BLaER1 (cell line): ENCODE measurements around the gene HOXB3.

ENCODE experiments used
- H3K27ac ChIP-seq: shearing (Covaris generic); formaldehyde crosslinking; 2 replicates; pipeline ENCODE4 v1.8.1; 2022
- H3K27me3 ChIP-seq: shearing (Covaris generic); formaldehyde crosslinking; 2 replicates; pipeline ENCODE4 v1.8.1; 2022
- H3K36me3 ChIP-seq: shearing (Covaris generic); formaldehyde crosslinking; 2 replicates; pipeline ENCODE4 v1.8.1; 2022
- H3K4me1 ChIP-seq: shearing (Covaris generic); formaldehyde crosslinking; 2 replicates; pipeline ENCODE4 v1.8.1; 2022
- H3K4me2 ChIP-seq: shearing (Covaris generic); formaldehyde crosslinking; 2 replicates; pipeline ENCODE4 v1.8.1; 2022
- H3K4me3 ChIP-seq: shearing (Covaris generic); formaldehyde crosslinking; 2 replicates; pipeline ENCODE4 v1.8.1; 2022
- H3K9ac ChIP-seq: shearing (Covaris generic); formaldehyde crosslinking; 2 replicates; pipeline ENCODE4 v1.8.1; 2022
- H3K9me3 ChIP-seq: shearing (Covaris generic); formaldehyde crosslinking; 2 replicates; pipeline ENCODE4 v1.8.1; 2022
- H4K20me1 ChIP-seq: shearing (Covaris generic); formaldehyde crosslinking; 2 replicates; pipeline ENCODE4 v1.8.1; 2022
- Cebpa-rat ChIP-seq: shearing (Covaris generic); IDR thresholded peaks from 2 replicates; pipeline ENCODE4 v1.8.1; 2022

HOXB3 gene

GRCh38 chr17:48569674-48570324 is 20.2 kb downstream of the HOXB3 start:
- no peaks in the 10 kb centered on the region for H3K36me3 ChIP-seq
- no peak overlapping the region for H3K4me3 ChIP-seq
- H3K27me3 ChIP-seq, result peaks cover 100% of the 10 kb centered on the region
- peaks cover 98% of the 10 kb centered on the region for H4K20me1 ChIP-seq
- no peaks in the 10 kb centered on the region for H3K4me1 ChIP-seq
- H3K9ac ChIP-seq, result no peak overlapping the region
- no peak for TF ChIP-seq Cebpa-rat
- H3K9me3 ChIP-seq, result no peaks in the 10 kb centered on the region
- H3K27ac ChIP-seq, result no peak overlapping the region
- H3K4me2 ChIP-seq, result no peak overlapping the region

GRCh38 chr17:48569240-48569582 is 20.8 kb downstream of the HOXB3 start:
- no peaks in the 10 kb centered on the region for H3K4me1 ChIP-seq
- H3K9me3 ChIP-seq, result no peaks in the 10 kb centered on the region
- peaks cover 96% of the 10 kb centered on the region for H4K20me1 ChIP-seq
- no peaks in the 10 kb centered on the region for H3K36me3 ChIP-seq
- H3K27ac ChIP-seq, result no peak overlapping the region
- no peak overlapping the region for H3K4me3 ChIP-seq
- H3K4me2 ChIP-seq, result no peak overlapping the region
- no peak overlapping the region for H3K9ac ChIP-seq
- no peak for TF ChIP-seq Cebpa-rat
- peaks cover 99% of the 10 kb centered on the region for H3K27me3 ChIP-seq

GRCh38 chr17:48568499-48569239 is 21.4 kb downstream of the HOXB3 start:
- TF ChIP-seq Cebpa-rat, result no peak
- Histone ChIP-seq H3K9me3 (no peaks in the 10 kb centered on the region), H3K4me1 (no peaks in the 10 kb centered on the region), H3K36me3 (no peaks in the 10 kb centered on the region), H3K4me3 (no peak overlapping the region), H3K27me3 (peaks cover 99% of the 10 kb centered on the region), H3K9ac (no peak overlapping the region), H3K27ac (no peak overlapping the region), H4K20me1 (peaks cover 91% of the 10 kb centered on the region), H3K4me2 (no peak overlapping the region)

GRCh38 chr17:48567646-48568354 is 22.2 kb downstream of the HOXB3 start:
- H3K36me3 ChIP-seq, result no peaks in the 10 kb centered on the region
- H3K4me2 ChIP-seq, result no peak overlapping the region
- H3K27ac ChIP-seq, result no peak overlapping the region
- no peak for TF ChIP-seq Cebpa-rat
- no peaks in the 10 kb centered on the region for H3K9me3 ChIP-seq
- no peak overlapping the region for H3K4me3 ChIP-seq
- peaks cover 99% of the 10 kb centered on the region for H3K27me3 ChIP-seq
- no peaks in the 10 kb centered on the region for H3K4me1 ChIP-seq
- H4K20me1 ChIP-seq, result peaks cover 91% of the 10 kb centered on the region
- no peak overlapping the region for H3K9ac ChIP-seq

DNA sequence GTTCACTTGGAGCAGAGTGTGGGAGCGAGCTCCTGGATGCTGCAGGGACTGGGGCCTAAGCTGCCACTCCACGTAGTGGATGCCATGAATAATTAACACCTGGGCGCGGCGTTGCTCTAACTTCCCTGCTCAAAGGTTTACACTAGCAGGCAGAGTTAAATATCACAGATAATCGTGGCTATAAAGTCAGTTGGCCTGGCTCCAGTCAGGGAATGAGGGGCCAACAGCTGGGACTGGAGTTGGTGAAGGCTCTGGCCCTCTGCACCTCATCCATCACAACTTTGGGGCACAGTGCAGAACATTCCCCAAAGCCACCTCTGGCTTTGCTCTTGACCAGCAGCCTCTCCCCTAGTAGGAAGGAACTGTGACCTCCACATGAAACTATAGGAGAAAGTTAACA is 22.8 kb downstream of the HOXB3 start:
- H4K20me1 ChIP-seq, result peaks cover 88% of the 10 kb centered on the region
- no peaks in the 10 kb centered on the region for H3K9me3 ChIP-seq
- no peaks in the 10 kb centered on the region for H3K36me3 ChIP-seq
- peaks cover 99% of the 10 kb centered on the region for H3K27me3 ChIP-seq
- no peak overlapping the region for H3K4me2 ChIP-seq
- H3K27ac ChIP-seq, result no peak overlapping the region
- H3K9ac ChIP-seq, result no peak overlapping the region
- H3K4me3 ChIP-seq, result no peak overlapping the region
- no peak for TF ChIP-seq Cebpa-rat
- no peaks in the 10 kb centered on the region for H3K4me1 ChIP-seq

GRCh38 chr17:48566717-48567116 is 23.3 kb downstream of the HOXB3 start:
- no peak overlapping the region for H3K4me3 ChIP-seq
- H3K27me3 ChIP-seq, result peaks cover 99% of the 10 kb centered on the region
- H3K4me2 ChIP-seq, result no peak overlapping the region
- no peaks in the 10 kb centered on the region for H3K9me3 ChIP-seq
- H3K36me3 ChIP-seq, result no peaks in the 10 kb centered on the region
- no peak overlapping the region for H3K27ac ChIP-seq
- TF ChIP-seq Cebpa-rat, result no peak
- no peaks in the 10 kb centered on the region for H3K4me1 ChIP-seq
- H3K9ac ChIP-seq, result no peak overlapping the region
- H4K20me1 ChIP-seq, result peaks cover 83% of the 10 kb centered on the region

DNA sequence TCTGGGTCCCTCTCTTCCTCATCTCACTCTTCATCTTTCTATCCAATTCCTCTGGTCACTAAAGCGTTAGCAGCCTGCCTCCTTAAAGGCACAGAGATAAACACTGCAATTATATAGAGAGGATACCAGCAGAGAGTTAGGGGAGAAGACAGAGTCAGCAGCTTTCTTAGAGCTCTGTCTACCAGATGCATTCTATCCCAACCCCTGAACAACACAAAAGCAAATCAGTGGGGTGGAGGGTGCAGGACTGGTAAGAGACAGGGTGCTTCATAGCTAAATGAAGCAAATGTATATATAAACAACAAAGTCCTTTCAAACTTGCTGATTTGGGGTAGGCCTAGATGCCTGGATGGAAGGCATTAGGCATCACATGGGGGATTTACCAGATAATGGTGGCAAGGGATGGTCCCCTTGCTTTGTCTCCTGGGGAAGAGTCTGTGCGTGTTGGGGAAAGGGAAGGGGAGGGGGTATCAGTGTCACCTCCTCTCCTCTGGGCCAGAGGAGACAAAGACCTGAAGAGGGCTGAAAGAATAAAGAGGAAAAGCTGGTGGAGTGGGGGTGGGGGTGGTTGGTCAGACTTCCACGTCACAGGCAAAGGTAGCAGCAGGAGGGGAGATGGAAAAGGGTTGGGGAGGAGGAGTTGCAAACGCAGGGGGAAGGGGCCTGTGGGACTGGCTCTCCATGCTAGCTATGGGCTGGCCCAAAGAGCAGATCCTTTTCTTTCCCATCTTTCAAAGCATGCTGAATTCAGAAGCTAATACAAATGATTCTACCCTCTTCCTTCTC is 23.9 kb downstream of the HOXB3 start:
- no peaks in the 10 kb centered on the region for H3K4me1 ChIP-seq
- no peak for TF ChIP-seq Cebpa-rat

GRCh38 chr17:48565022-48565554 is 25.0 kb downstream of the HOXB3 start:
- Histone ChIP-seq H3K4me1 (no peaks in the 10 kb centered on the region), H3K27ac (no peak overlapping the region), H3K9me3 (no peaks in the 10 kb centered on the region), H3K9ac (no peak overlapping the region), H4K20me1 (peaks cover 74% of the 10 kb centered on the region), H3K4me3 (no peak overlapping the region), H3K36me3 (no peaks in the 10 kb centered on the region), H3K27me3 (peaks cover 99% of the 10 kb centered on the region), H3K4me2 (no peak overlapping the region)
- no peak for TF ChIP-seq Cebpa-rat

More for the DNA sequence above, 23.9 kb downstream of the HOXB3 start:
- Histone ChIP-seq H4K20me1 (peaks cover 77% of the 10 kb centered on the region), H3K27me3 (peaks cover 99% of the 10 kb centered on the region), H3K4me3 (no peak overlapping the region), H3K9me3 (no peaks in the 10 kb centered on the region), H3K9ac (no peak overlapping the region), H3K4me2 (no peak overlapping the region), H3K27ac (no peak overlapping the region), H3K36me3 (no peaks in the 10 kb centered on the region)

DNA sequence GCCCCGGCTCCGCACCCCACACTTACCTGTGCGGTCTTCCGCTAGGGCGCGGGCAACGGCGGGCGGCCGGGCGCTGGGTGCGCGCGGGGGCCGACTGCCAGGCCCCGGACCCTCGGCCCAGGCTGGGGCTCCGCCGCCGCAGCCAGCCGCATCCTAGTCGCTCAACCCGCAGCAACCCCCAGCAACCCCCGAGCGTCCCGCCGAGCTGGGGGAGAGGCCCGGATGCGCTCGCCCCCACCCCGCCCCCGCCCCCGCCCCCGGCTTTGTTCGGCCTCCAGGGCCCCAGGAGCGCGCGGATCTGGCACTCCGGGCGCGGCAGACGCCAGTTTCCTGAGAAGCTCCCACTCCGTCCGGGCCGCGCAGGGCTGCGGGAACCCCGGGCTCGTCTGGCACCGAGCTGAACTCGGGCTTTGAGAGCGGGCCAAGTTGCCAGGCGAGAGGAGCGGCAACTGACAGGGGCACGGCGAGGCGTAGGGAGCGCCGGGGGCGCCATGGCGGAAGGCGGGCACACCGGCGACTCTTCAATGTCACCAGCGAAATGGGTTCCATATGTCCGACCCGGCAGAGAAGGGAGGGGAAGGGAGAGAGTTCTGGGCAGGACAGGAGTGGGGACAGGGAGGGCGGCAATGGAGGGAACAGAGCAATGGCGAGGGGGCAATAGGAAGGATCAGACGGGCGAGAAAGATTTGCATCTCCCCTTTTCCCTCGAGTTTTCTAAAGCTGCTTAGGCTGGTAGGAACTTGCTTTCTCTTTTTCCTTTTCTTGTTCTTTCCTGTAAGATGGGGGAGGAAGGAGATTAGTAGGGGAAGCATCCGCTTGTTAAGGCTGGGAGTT is 25.6 kb downstream of the HOXB3 start:
- no peaks in the 10 kb centered on the region for H3K4me1 ChIP-seq
- no peak overlapping the region for H3K27ac ChIP-seq
- no peaks in the 10 kb centered on the region for H3K36me3 ChIP-seq
- no peaks in the 10 kb centered on the region for H3K9me3 ChIP-seq
- H3K27me3 ChIP-seq, result peaks cover 99% of the 10 kb centered on the region
- H3K9ac ChIP-seq, result no peak overlapping the region
- peaks cover 75% of the 10 kb centered on the region; the same call in 1 of the 2 replicates for H4K20me1 ChIP-seq
- no peak overlapping the region for H3K4me2 ChIP-seq
- H3K4me3 ChIP-seq, result no peak overlapping the region
- TF ChIP-seq Cebpa-rat, result no peak
